HG03521 (cell line): ENCODE measurements around the gene FBN3.

Source experiments
- ATAC-seq: cut with Tn5 transposase; IDR thresholded peaks from one replicate; pipeline ENCODE4 v1.9.1; 2021; ENCODE audit warnings: mild to moderate bottlenecking, moderate library complexity; ENCODE audit not compliant: unreplicated experiment

FBN3 gene

DNA sequence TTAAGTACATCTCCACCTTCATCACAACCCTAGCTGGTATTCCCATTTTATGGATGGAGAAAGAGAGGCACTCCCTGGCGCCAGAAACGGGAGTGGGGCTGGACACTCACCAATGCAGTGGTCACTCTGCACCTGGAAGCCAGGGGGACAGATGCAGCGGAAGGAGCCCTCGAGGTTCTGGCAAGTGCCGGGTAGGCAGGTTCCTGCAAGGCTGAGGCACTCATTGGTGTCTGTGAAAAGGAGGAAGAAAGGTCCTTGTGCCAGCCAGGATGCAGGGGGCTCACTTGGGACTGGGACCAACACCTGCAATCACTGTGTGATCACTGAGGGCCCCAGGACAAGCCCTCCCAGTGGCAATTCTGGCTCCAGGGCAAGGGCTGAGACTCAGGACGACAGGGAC, 55.1 kb downstream of the FBN3 start:
- no peak for ATAC-seq

- ATAC-seq, result no peak
Measured at GRCh38 chr19:8093740-8094139, 55.7 kb downstream of the FBN3 start.

GRCh38 chr19:8090950-8091349, 58.4 kb downstream of the FBN3 start:
- ATAC-seq, result no peak

DNA sequence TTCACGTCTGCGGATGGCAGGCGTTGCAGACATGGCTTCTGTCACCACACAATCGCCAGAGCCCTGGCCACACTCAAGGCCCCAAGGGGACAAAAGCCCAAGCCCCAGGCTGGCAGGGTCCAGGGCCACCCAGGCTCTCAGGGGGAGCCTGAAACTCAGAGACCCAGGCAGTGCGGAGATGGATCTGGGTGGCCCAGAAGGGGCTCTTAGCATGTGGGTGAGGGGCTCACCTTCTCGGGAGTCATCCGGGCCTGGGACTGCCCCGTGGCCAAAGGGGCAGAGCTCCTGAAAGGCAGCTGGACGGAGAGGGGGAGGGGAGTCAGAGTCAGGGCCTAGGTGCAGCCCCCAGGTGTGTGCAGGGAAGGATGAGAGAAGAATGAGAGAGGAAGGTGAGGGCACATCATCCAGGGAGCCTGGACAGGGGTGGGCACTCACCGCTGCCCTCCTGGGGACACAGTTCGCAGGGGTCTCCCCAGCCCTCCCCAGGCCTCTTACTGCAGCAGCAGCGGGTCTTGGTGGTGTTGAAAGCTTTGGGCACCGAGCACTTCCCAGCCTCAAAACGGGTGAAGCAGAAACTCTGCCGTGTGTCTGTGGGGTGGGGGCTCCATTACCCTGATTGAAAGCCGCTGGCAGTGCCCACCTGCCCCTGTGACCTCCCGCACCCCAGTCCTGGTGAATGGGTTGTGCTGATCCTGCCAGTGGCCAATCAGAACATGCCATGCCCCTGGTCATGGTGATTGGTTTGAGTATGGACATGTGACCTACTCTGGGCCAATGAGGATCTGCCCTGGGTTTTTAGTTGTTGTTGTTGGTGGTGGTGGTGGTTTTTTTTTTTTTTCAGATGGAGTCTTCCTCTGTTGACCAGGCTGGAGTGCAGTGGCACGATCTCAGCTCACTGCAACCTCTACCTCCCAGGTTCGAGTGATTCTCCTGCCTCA, 59.5 kb downstream of the FBN3 start:
- ATAC-seq, result no peak

DNA sequence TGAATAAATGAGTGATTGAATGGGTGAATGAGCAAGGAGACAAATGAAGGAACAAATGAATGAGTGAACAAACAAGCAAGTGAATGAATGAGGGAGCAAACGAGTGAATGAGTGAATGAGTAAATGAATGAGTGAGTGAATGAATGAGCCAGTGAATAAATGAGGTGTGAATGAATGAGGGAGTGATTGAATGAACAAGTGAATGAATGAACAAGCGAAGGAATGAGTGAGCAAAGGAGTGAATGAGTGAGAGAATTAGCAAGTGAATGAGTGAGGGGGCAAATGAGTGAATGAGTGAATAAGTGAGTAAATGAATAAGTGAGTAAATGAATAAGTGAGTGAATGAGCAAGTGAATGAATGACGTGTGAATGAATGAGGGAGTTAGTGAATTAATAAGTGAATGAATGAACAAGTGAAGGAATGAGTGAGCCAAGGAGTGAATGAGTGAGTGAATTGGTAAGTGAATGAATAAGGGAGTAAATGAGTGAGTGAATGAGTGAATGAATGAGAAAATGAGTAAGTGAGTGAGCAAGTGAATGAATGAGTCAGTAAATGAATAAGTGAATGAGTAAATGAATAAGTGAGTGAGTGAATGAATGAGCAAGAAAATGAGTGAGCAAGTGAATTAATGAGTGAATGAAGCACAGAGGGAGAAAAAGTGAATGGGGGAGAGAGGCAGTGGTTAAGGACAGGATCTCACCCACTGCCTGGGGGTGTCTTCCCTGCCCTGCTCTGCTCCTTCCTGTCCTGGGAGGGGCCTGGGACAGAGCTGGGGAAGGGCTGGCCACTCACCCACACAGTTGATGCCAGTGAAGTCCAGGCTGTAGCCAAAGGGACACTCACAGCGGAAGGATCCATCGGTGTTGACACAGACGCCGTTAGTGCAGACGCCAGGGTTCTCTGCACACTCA, 60.4 kb downstream of the FBN3 start:
- no peak for ATAC-seq

GRCh38 chr19:8087876-8088275, 61.5 kb downstream of the FBN3 start:
- no peak for ATAC-seq

DNA sequence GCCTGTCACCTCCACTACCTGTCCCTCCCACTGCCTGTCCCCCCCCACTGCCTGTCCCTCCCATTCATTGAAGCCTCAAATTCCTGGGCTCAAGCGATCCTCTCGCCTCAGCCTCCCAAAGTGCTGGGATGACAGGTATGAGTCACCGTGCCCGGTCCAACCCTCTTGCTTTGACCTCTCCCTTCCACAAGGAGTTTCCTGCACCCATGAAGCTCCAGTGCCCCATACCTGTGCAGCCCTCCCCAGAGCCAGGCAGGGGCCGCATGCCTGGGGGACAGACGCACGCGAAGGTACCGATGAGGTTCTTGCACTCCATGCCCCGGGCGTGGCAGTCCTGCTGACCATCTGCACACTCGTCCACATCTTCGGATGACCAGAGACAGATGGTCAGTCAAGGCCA, 62.5 kb downstream of the FBN3 start:
- ATAC-seq, result no peak

DNA sequence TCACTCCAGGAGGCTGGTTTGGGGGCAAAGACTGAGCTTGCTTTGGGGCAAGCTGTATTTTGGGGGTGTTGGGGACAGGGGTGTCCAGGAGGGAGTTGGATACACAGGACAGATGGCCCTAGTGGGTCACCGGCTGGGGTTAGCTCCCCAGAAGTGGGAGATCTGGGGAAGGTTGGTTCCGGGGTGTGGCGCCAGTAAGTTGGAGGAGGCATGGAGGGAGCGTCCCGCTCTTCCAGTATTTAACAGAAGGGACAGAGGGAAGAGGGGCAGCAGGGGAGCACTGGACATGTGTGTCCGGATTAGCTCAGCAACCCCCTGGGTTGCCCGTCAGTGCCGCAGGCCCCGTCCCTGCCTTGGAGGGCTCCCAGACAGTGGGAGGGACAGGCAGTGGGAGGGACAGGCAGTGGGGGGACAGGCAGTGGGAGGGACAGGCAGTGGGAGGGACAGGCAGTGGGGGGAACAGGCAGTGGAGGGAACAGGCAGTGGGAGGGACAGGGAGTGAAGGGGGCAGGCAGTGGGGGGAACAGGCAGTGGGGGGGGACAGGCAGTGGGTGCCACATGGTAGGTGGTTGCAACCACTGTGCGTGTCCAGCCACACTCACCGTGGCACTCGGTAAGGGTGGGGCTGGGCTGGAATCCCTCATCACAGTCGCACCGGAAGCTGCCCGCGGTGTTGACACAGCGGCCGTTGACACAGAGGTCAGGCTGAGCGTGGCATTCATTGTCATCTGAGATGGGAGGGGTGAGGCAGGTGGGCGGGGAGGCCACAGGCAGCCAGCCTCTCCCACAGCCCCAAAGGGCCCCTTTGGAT, 63.6 kb downstream of the FBN3 start:
- no peak for ATAC-seq

- no peak for ATAC-seq
Measured at GRCh38 chr19:8084152-8084551, 65.2 kb downstream of the FBN3 start.

DNA sequence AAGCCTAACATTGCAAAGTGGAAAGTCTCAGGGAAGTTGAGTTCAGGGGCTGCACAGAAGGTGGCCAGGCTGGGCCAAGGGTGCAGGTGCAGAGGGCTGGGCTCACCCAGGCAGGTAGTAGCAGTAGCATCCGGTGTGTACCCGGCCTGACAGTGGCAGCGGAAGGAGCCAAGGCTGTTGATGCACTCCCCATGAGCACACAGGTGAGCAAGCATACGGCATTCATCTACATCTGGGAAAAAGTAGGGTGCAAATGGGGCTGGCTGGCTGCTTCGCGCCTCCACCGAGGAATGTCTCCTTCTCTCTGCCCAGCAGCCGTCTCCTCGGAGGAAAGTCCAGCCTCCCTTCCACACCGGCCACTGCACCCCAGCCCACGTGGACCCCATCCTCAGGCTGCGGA, 66.3 kb downstream of the FBN3 start:
- ATAC-seq, result no peak

DNA sequence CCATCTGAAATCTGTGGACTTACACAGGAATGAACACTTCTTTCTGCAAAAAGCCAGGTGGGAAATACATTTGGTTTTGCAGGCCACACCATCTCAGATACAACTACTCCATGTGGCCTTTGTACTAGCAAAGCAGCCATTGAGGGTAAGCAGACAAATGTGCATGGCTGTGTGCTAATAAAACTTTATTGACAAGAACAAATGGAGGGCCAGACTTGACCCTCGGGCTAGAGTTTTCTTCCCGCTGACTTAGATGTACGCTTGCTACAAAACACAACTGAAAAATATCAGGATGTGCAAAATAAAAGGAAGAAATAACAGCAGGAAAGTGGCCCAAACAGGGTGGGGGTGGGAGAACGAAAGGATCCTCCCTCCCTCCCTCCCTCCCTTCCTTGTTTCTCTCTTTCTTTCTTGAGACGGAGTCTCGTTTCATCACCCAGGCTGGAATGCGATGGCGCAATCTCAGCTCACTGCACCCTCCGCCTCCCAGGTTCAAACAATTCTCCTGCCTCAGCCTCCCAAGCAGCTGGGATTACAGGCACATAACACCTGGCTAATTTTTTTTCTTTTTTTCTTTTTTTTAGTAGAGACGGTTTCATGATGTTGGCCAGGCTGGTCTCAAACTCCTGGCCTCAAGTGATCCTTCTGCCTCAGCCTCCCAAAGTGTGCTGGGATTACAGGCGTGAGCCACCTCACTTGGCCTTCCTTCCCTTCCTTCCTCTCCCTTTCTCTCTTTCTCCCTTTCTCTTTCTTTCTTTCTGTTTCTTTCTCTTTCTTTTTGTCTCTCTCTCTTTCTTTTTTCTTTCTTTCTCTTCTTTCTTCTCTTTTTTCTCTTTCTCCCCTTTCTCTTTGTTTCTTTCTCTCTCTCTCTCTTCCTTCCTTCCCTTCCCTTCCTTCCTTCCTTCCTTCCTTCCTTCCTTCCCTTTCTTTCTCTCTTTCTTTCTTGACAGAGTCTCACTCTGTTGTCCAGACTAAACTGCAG, 67.5 kb downstream of the FBN3 start:
- ATAC-seq, result no peak

DNA sequence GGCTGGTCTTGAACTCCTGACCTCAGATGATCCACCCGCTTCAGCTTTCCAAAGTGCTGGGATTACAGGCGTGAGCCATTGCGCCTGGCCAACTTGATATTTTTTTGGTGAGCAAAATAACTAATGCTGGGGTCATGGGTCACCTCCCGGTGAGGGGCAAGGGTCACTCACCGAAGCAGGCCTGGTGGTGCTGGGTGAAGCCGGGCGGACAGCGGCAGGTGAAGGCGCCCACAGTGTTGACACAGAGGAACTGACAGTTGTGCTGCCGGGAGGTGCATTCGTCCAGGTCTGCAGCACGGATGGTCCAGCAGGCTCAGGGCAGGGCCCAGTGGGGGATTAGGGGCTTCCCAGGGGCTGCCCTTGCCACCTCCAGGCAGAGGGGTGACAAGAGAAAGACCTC, 68.6 kb downstream of the FBN3 start:
- no peak for ATAC-seq

GRCh38 chr19:8079988-8080387, 69.4 kb downstream of the FBN3 start:
- no peak for ATAC-seq

GRCh38 chr19:8075158-8076074, 74.0 kb downstream of the FBN3 start:
- no peak for ATAC-seq

DNA sequence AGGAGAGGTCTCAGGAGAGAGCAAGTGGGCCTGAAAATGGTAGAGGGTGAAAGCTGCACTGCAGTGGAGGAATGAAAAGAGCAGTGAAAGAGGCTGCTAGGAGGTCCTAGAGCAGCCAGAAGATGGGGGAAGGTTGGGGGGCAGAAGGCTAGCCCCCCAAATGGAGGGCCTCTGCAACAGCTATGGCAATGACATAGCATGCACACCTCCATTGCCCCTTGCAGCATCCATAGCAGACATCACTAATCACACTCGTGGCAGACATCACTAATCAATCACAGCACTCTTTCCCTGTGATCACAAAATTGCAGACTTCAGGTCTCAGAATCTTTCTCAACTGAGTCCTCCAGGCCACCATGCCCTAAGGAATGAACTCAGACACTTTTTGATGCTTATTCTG, 74.9 kb downstream of the FBN3 start:
- no peak for ATAC-seq

DNA sequence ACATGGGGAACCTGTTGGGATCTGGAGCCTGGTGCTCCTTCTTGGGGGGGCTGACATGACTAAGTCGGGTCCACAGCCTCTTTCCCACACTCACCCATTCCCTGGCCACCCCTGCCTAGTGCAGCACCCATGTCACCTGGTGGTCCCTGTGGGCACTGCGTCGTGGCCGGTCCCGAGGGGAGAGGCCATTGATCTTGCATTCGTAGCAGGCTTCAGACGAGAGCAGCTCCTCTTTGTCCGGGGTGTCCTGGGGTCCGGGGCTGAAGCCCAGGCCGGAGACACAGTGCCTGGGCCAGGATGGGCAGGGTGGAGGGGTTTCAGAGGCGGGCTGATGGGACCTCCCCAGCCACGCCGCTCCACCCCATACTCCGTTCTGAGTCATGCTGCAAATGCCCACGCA, 77.5 kb downstream of the FBN3 start:
- ATAC-seq, result no peak

DNA sequence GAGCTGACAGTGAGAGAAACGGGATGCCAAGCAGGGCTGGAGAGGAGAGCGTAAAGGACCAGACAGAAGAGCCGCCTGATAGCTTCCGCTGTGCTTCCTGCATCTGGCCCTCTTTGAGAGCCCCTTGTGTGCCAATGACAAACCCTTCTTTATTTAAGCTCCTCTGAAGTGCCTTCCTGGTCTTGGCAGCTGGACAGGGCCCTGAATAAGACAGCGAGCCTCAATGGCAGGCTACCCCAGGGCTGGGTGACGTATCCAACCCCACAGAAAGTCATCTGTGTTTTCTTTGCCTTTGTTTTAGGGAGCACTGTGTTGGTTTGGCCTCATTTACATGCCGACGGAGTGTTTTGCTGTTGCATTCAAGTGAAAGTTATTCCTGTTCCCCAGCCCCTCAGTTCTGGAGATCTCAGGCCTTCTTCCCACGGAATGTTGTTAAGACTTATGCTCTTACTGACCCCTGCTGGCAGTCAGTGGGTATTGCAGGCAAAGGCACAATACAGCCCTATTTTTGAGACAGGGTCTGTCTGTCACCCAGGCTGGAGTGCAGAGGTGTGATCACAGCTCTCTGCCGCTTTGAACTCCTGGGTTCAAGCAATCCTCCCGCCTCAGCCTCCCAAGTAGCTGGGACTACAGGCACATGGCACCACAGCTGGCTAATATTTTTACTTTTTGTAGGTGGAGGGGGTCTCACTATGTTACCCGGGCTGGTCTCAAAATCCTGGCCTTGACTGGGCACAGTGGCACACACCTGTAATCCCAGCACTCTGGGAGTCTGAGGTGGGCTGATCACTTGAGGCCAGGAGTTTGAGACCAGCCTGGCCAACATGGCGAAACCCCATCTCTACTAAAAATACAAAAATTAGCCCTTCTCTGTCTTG, 80.1 kb downstream of the FBN3 start:
- ATAC-seq, result no peak

GRCh38 chr19:8065875-8066261, 83.5 kb downstream of the FBN3 start:
- ATAC-seq, result no peak
